AG09309 (cell line): ENCODE data around the gene AMPD3.

Experiments
- DNase-seq: peaks from one replicate; pipeline ENCODE4 v3.0.0-alpha.2; 2010; ENCODE audit warnings: low read depth
- H3K4me3 ChIP-seq: 2 replicates; pipeline ENCODE4 v1.5.1; 2011; ENCODE audit warnings: mild to moderate bottlenecking, low read depth, low read length, moderate library complexity; ENCODE audit not compliant: control insufficient read depth
- TF ChIP-seq, protein P1 (sequence below): IDR thresholded peaks from 2 replicates; pipeline ENCODE4 v1.5.1; 2011; ENCODE audit warnings: mild to moderate bottlenecking, low read depth, low read length, inconsistent platforms; ENCODE audit not compliant: insufficient read depth, control insufficient read depth; ENCODE audit errors: missing control alignments

AMPD3 gene

DNA sequence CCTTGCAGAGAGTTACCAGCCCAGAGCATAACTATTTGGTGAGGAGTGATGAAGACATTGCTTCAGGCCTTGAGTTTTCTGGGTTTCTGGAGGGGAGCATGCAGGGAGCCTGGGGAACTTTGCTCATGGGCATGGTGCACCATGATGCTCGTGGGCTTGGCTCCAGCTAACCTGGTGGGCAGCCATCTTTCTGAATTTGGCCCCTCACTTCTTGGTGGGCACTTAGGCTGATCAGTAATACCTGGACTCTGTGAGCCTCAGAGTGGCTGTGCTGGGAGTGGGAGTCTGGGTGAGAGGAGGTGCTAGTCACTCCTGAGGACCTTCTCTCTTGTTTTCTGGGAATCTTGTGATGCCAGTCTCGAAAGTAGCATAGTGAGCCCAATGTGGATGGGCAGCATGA is 30.6 kb downstream of the AMPD3 start:
- DNase-seq, result no peak
- TF ChIP-seq, protein P1, sequence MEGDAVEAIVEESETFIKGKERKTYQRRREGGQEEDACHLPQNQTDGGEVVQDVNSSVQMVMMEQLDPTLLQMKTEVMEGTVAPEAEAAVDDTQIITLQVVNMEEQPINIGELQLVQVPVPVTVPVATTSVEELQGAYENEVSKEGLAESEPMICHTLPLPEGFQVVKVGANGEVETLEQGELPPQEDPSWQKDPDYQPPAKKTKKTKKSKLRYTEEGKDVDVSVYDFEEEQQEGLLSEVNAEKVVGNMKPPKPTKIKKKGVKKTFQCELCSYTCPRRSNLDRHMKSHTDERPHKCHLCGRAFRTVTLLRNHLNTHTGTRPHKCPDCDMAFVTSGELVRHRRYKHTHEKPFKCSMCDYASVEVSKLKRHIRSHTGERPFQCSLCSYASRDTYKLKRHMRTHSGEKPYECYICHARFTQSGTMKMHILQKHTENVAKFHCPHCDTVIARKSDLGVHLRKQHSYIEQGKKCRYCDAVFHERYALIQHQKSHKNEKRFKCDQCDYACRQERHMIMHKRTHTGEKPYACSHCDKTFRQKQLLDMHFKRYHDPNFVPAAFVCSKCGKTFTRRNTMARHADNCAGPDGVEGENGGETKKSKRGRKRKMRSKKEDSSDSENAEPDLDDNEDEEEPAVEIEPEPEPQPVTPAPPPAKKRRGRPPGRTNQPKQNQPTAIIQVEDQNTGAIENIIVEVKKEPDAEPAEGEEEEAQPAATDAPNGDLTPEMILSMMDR, result no peak
- no peak overlapping the region for H3K4me3 ChIP-seq

DNA sequence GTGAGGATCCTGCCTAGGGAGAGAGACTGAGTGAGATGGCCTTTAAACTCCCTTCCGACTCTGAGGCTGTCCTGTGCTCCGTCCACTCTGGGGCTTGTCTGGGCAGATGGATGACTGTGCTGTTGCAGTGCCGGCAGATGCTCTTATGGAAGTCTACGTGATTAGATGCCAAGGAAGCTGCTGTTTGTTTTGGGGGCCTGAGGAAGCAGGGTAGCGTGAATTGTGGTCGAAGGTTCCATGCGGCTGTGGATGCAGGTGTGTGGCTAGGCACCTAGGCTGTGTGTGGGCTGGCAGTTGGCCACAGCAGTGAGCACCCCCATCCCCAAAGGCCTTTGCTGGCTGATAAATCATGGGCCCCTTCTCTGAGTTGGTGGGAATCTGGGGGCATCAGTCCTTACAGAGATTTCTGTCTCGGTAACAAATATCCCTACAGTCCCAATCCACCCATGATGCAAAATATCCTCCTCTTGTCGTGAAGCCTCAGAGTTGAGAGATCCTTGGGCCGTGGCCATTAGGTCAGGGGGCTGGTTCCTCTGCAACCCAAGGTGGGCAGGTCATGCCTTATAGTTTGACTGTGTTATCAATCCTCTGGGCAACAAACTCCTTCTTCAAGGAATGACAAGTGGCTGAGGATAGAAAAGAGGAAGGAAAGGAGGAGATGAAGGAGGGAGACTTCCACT is 31.2 kb downstream of the AMPD3 start:
- no peak overlapping the region for H3K4me3 ChIP-seq
- DNase-seq, result no peak

DNA sequence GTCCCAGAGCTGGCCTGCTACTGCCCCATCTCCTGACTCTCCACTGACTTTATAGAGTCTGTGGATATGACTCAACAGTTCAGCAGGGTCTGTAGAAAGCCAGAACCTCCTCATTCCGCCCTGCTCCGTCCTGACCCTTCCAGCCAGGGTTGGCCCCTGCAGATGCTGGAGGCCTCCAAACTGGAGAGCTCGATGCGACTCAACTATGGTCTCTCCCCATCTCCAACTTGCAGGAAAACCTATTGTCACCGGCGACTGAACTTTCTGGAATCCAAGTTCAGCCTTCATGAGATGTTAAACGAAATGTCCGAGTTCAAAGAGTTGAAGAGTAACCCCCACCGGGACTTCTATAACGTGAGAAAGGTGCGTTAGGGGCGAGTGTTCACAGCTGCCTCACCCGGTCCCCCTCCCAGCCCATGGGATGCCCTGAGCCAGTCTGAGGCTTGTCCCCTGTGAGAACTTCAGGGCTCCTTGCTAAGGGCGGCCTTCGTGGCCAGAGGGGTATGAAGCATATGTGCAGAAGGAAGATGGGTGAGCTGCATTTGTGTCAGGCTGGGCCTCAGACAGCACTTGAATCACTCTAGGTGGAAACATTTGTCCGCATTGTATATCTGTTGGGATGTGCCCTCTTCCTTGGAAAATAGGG is 32.1 kb downstream of the AMPD3 start:
- TF ChIP-seq, protein P1, result no peak
- DNase-seq, result no peak
- no peak overlapping the region for H3K4me3 ChIP-seq

More for the DNA sequence above, 31.2 kb downstream of the AMPD3 start:
- TF ChIP-seq, protein P1, result no peak

DNA sequence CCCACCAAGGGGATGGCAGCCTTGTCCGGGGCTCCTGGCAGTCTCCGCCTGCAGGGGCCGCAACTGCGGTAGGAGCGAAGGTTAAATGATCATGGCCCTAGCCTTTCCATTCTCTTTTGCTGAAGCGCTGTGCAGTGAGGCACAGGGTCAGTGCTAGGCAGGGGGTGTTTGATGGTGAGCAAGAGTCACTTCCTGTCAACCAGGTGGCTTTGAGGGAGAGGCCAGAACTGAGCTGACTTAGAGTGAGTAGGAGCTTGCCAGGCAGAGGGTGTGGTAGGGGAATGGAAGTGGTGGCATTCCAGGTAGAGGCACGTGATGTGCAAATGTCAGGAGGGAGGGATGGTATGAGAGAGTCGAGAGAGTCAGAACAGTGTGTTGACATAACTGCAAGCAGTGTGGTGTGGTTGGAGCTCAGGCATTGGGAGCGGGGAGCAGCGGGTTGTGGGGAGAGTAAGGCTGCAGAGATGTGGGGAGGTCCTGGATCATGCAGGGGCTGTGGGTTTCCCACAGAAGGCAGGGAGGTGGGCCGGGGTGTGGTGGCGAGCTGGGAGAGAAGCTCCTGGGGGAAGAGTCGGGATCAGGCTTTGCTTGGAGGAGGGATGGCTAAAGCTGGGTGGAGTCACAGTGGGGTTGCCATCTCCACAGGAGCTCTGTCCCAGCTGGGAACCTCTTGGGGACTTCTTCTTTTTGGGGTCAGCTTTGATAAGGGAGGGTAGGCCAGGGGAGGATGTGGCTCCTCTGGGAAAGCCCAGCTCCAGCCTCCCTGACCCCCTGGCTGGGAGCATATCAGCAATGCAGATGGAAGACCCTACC is 33.3 kb downstream of the AMPD3 start:
- no peak for DNase-seq
- TF ChIP-seq, protein P1, result no peak

DNA sequence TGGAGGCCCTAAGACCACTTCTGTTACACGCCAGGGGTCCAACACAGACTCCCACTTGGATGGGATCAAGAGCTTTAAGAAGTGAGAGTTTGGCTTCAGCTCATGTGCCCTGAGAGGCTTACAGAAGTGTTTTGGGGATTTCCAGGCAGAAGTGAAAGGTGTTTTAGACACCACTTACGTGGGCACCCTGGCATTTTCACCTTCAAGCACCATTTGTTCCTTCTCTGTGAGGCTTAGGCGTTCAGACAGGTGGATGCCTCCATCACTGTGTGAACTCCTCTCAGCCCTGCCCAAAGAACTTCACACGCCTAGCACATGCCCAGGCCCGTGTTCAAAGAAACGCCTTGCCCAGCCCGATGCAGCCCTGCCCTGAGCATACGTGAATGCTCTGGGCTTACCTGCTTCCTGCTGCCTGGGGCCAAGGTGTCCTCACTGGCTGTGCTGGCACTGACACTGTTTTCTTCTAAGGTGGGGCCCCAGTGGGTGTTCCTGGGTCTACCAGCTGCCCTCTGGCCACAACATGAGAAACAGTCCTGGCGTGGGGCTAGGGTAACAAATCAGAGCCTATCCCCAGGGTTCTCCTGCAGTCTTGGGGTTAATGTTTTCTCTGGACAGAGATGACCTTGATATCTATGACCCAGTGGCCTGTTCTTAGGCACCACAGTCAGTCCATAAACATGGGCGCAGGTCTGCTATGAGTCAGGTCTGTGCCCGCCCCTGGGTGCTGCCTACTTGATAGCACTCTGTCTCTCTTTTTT is 34.0 kb downstream of the AMPD3 start:
- no peak for DNase-seq
- H3K4me3 ChIP-seq, result no peak overlapping the region
- TF ChIP-seq, protein P1, result no peak

More for the DNA sequence above, 33.3 kb downstream of the AMPD3 start:
- no peak overlapping the region for H3K4me3 ChIP-seq

DNA sequence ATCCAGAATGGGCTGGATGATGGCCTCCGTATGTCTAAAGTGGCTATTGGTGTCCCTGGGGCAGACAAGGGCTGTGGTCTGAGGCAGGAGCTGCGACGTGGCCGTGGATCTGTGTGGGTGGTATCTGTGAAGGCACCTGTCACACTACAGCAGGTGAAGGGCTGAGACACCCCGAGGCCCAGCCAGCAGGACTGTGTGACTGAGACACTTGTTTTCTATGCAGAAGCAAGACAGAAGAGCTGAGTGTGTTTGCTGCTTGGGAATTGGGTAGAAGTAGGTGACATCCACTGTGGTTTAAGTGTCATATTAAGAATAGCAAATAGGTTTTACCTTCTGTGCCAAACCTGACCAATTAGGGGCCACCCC is 35.0 kb downstream of the AMPD3 start:
- no peak overlapping the region for H3K4me3 ChIP-seq
- no peak for DNase-seq
- TF ChIP-seq, protein P1, result no peak
